ENCODE data around the gene NXT1.
"Not testable (repeated sequence)": the region's sequence is repeated elsewhere in the genome, so short reads cannot be mapped to it uniquely, and the experiment has no call there.

The NXT1 gene

DNA sequence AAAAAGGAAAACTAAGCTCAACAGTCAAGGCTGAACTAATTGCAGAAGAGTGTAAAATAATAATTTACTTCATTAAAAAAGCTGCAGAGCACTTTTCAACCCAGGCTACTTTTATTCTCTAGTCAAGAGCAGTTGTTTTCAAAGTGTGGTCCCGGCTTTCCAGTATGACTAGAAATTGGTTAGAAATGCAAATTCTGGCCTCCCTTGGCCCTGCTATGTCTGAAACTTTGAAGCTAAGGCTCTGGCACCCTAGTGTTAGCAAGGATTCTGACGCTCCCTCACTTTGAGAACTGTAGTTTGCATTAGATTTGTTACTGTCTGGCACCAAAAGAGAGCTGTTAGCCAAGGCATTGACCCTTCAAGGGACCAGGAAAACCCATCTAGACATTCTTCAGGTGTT, 9.5 kb upstream of the NXT1 start:
- Mint-ChIP-seq H3K9me3 (ENCODE audit: low read depth) (no peaks in the 10 kb centered on the region), H3K27ac (no peak overlapping the region), H3K27me3 (no peaks in the 10 kb centered on the region), H3K4me3 (no peak overlapping the region), H3K36me3 (no peaks in the 10 kb centered on the region), H3K4me1 (ENCODE audit: low read depth) (no peaks in the 10 kb centered on the region)

GRCh38 chr20:23343590-23343989, 7.0 kb upstream of the NXT1 start:
- no peaks in the 10 kb centered on the region for H3K27me3 Mint-ChIP-seq
- no peaks in the 10 kb centered on the region for H3K36me3 Mint-ChIP-seq
- H3K4me1 Mint-ChIP-seq (ENCODE audit: low read depth), result no peaks in the 10 kb centered on the region
- H3K4me3 Mint-ChIP-seq, result no peak overlapping the region
- no peaks in the 10 kb centered on the region for H3K9me3 Mint-ChIP-seq (ENCODE audit: low read depth)
- no peak overlapping the region for H3K27ac Mint-ChIP-seq

GRCh38 chr20:23344336-23344735, 6.3 kb upstream of the NXT1 start:
- Mint-ChIP-seq H3K27me3 (no peaks in the 10 kb centered on the region), H3K4me3 (no peak overlapping the region), H3K36me3 (no peaks in the 10 kb centered on the region), H3K4me1 (ENCODE audit: low read depth) (peaks cover 5% of the 10 kb centered on the region), H3K9me3 (ENCODE audit: low read depth) (no peaks in the 10 kb centered on the region), H3K27ac (no peak overlapping the region)

DNA sequence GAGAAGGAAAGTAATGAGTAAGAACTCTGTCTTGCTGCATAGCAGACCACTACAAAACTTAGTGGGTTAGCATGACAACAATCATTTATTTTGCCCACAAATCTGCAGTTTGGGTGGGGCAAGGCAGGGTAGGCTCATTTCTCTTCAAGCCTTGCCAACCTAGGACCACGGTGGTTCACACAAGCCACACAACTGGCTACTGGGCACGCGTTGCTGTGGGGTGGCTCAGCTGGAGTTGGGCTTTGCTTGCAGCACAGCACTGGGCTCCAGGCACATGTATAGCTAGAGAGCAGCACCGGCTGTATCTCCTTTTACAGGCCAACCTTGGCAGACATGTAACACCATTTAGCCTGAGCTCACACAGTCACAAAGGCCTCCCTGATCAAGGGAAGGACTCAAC, 4.6 kb upstream of the NXT1 start:
- Mint-ChIP-seq H3K4me3 (no peak overlapping the region), H3K27me3 (no peaks in the 10 kb centered on the region), H3K4me1 (ENCODE audit: low read depth) (peaks cover 12% of the 10 kb centered on the region), H3K36me3 (no peaks in the 10 kb centered on the region), H3K9me3 (ENCODE audit: low read depth) (no peaks in the 10 kb centered on the region), H3K27ac (no peak overlapping the region)

DNA sequence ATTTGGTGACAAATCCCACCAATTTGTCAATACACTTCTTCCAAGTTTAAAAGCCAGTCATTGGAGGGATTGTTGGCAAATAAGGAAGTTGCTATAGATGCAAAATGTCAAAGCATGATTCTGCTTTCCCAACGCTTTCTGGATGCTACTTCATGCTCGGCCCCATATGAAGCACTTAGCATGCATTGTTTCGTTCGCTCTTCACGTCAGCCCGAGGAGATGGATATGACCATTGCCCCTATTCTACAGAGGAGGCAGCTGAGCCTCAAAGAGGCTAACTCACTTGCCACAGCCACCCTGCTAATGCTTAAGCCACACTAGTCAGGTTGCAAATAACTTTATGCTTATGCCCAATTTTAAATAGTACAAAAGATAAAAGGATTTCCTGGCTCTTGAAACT, 2.8 kb upstream of the NXT1 start:
- H3K4me1 Mint-ChIP-seq (ENCODE audit: low read depth), result peaks cover 25% of the 10 kb centered on the region
- H3K27me3 Mint-ChIP-seq, result no peaks in the 10 kb centered on the region
- H3K9me3 Mint-ChIP-seq (ENCODE audit: low read depth), result no peaks in the 10 kb centered on the region
- H3K4me3 Mint-ChIP-seq, result no peak overlapping the region
- peaks cover 3% of the 10 kb centered on the region for H3K36me3 Mint-ChIP-seq
- peak overlapping the region; percentile 73 for H3K27ac Mint-ChIP-seq

GRCh38 chr20:23348510-23348909, 2.1 kb upstream of the NXT1 start:
- Mint-ChIP-seq H3K4me1 (ENCODE audit: low read depth) (peaks cover 27% of the 10 kb centered on the region), H3K4me3 (peak overlapping the region; percentile 12), H3K27ac (peak overlapping the region; percentile 100)
- H3K27me3 Mint-ChIP-seq; H3K36me3 Mint-ChIP-seq; H3K9me3 Mint-ChIP-seq (ENCODE audit: low read depth): not testable (repeated sequence)

GRCh38 chr20:23349338-23350195, 1.0 kb upstream of the NXT1 start:
- Mint-ChIP-seq H3K4me3 (peak overlapping the region; percentile 94), H3K27me3 (no peaks in the 10 kb centered on the region), H3K4me1 (ENCODE audit: low read depth) (peaks cover 30% of the 10 kb centered on the region), H3K9me3 (ENCODE audit: low read depth) (no peaks in the 10 kb centered on the region), H3K36me3 (peaks cover 3% of the 10 kb centered on the region), H3K27ac (peak overlapping the region; percentile 100)

DNA sequence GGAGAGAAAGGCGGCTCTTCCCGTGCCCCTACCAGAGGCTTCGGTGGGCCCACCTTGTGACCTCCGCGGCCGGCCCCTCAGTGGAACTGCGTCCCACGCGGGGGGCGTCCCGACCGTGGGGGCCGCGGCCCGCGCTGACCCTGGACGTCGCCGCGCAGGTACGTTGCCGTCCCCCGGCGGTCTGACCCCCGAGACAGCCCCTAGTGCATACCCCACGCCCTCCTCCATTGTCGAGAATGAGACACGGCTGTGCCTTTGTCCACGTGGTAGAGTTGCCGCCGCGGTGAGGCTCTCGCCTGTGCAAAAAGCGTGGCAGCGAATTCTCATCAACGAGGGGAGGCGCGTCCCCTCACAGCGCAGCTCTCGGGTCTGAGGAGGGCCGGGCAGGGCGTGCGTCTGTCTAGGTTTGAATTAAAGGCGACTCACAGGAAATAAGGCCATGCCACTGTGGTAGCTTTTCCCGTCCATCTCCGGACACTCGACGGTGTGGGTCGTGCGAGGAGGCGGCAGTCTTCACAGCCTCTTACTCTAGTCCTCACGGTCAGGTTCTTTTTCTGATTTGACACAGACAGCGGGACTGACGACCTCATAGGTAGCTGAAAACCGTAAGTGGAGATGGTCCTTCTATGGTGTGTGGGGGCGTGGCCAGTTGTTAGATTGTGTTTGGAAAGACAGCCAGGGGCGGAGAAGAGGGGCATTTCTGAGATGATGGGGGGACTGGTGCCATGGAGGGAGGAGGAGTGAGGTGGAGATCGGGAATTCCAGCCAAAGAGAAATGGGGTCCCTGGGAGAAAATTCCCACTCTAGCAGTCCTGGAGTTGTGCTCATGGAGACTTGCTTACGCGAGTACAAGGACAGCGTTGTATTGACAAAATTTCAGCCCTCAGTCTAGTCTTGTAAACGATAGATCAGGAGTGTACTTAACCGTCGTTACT, 580 bp downstream of the NXT1 start:
- peaks cover 8% of the 10 kb centered on the region for H3K36me3 Mint-ChIP-seq
- H3K9me3 Mint-ChIP-seq (ENCODE audit: low read depth), result no peaks in the 10 kb centered on the region
- peak overlapping the region; percentile 99 for H3K27ac Mint-ChIP-seq
- H3K27me3 Mint-ChIP-seq, result no peaks in the 10 kb centered on the region
- peaks cover 30% of the 10 kb centered on the region for H3K4me1 Mint-ChIP-seq (ENCODE audit: low read depth)
- H3K4me3 Mint-ChIP-seq, result peak overlapping the region; percentile 94

DNA sequence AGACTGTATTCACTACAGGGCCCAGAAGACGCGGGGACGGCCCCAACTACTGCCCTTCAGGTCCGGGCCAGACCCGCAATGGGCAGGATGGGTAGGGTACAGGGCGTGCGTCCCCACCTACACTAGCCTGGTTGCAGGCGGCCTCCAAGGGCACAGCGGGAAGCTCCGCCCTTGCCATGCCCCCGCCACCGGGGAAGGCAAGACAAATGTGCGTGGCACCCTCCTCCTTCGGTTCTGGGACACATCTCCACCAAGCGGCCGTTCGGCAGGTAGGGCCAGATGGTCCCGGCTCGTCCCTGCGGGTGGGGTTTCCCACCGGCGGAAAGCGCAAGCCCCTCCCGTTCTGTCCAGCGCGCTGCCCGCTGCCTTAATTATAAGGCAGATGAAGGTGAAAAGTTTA, 5.6 kb downstream of the NXT1 start:
- peaks cover 43% of the 10 kb centered on the region for H3K4me1 Mint-ChIP-seq (ENCODE audit: low read depth)
- no peak overlapping the region for H3K27ac Mint-ChIP-seq
- H3K9me3 Mint-ChIP-seq (ENCODE audit: low read depth), result no peaks in the 10 kb centered on the region
- no peak overlapping the region for H3K4me3 Mint-ChIP-seq
- H3K36me3 Mint-ChIP-seq, result peaks cover 8% of the 10 kb centered on the region
- no peaks in the 10 kb centered on the region for H3K27me3 Mint-ChIP-seq

- peak overlapping the region; percentile 93 for H3K27ac Mint-ChIP-seq
- peaks cover 33% of the 10 kb centered on the region for H3K4me1 Mint-ChIP-seq (ENCODE audit: low read depth)
- H3K9me3 Mint-ChIP-seq (ENCODE audit: low read depth), result no peaks in the 10 kb centered on the region
- peak overlapping the region; percentile 91 for H3K4me3 Mint-ChIP-seq
- peaks cover 5% of the 10 kb centered on the region for H3K36me3 Mint-ChIP-seq
- H3K27me3 Mint-ChIP-seq, result no peaks in the 10 kb centered on the region
Observed at GRCh38 chr20:23357767-23358562, 7.4 kb downstream of the NXT1 start.

GRCh38 chr20:23358563-23358906, 7.9 kb downstream of the NXT1 start:
- peak overlapping the region; percentile 82 for H3K4me3 Mint-ChIP-seq
- H3K27me3 Mint-ChIP-seq, result no peaks in the 10 kb centered on the region
- peaks cover 5% of the 10 kb centered on the region for H3K36me3 Mint-ChIP-seq
- H3K4me1 Mint-ChIP-seq (ENCODE audit: low read depth), result peaks cover 38% of the 10 kb centered on the region
- peak overlapping the region; percentile 84 for H3K27ac Mint-ChIP-seq
- H3K9me3 Mint-ChIP-seq (ENCODE audit: low read depth), result no peaks in the 10 kb centered on the region

DNA sequence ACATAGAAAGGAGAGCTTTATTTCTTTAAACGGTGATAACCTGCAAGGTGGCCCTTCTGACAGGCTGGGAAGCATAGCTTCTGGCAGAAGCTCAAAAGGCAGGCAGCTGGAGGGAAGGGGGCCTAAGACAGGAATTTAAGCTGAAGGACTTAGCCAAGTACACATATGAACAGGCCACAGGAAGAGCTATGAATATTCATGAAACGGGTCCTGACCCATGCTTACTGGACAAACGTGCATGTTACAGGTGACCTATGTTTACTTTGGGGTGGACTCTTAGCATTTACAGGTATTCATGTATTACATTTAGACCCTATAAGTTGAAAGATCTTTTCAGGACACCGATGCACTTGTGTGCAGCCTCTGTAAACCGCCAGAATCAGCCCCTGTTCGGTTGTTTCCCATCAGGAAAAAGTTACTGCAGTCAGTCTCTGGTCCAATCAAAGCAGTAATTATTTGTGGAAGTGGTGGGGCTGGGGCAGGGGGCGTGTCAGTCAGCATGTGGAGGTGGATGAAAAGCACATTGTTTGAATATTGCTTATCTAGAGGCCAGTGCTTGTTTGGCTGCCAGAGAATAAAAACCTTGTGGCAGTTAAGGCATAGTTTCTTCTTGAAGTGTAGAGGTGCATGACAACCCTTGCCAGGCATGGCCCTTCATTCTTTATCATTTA, 8.5 kb downstream of the NXT1 start:
- Mint-ChIP-seq H3K4me3 (peak overlapping the region; percentile 82), H3K36me3 (peaks cover 5% of the 10 kb centered on the region), H3K27me3 (no peaks in the 10 kb centered on the region), H3K9me3 (ENCODE audit: low read depth) (no peaks in the 10 kb centered on the region), H3K4me1 (ENCODE audit: low read depth) (peaks cover 39% of the 10 kb centered on the region), H3K27ac (peak overlapping the region; percentile 84)

DNA sequence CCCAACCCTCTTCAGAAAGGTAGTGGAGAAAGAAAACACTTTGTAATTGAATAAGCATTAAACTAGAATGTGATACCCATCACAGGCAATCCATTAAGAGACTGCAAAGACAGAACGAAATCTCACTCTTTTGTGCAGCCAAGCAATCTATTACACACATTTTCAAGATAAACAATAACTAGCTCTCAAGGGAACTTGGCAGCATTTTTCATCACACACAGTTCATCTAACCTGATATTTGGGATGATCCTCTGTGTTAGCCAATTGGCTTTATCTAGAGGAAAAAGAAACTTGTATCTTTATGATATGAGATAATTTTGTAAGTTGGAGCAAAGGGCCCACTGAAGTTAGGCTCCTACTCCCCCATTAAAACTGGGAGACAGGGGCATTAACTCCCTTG, 9.9 kb downstream of the NXT1 start:
- no peaks in the 10 kb centered on the region for H3K9me3 Mint-ChIP-seq (ENCODE audit: low read depth)
- peak overlapping the region; percentile 90 for H3K27ac Mint-ChIP-seq
- H3K4me1 Mint-ChIP-seq (ENCODE audit: low read depth), result peaks cover 53% of the 10 kb centered on the region
- peaks cover 9% of the 10 kb centered on the region for H3K36me3 Mint-ChIP-seq
- H3K27me3 Mint-ChIP-seq, result no peaks in the 10 kb centered on the region
- H3K4me3 Mint-ChIP-seq, result peak overlapping the region; percentile 89

- peaks cover 11% of the 10 kb centered on the region for H3K36me3 Mint-ChIP-seq
- H3K27ac Mint-ChIP-seq, result peak overlapping the region; percentile 90
- no peaks in the 10 kb centered on the region for H3K9me3 Mint-ChIP-seq (ENCODE audit: low read depth)
- peaks cover 55% of the 10 kb centered on the region for H3K4me1 Mint-ChIP-seq (ENCODE audit: low read depth)
- H3K4me3 Mint-ChIP-seq, result peak overlapping the region; percentile 89
- H3K27me3 Mint-ChIP-seq, result no peaks in the 10 kb centered on the region
Observed at GRCh38 chr20:23361119-23361475, 10.5 kb downstream of the NXT1 start.
